SK-N-SH (cell line): Measurements from ENCODE around the gene FAM162A.

Experiments used
- CHD2 ChIP-seq: fragments of 150-350 bp; IDR thresholded peaks from 2 replicates; pipeline ENCODE4 v1.6.1; 2018; ENCODE audit warnings: low read length; ENCODE audit not compliant: partially characterized antibody
- CTCF ChIP-seq: fragments of 200-600 bp; sonication (generic); IDR thresholded peaks from 2 replicates; pipeline ENCODE4 v1.6.1; 2017; ENCODE audit warnings: antibody characterized with exemption, mild to moderate bottlenecking, moderate library complexity
- EP300 ChIP-seq, 2 experiments: IDR thresholded peaks; 2 replicates each; pipeline versions ENCODE4 v1.4.0 to v1.6.1; 2012; ENCODE audit warnings: borderline replicate concordance in 1 of 2, low read depth in 1 of 2, low read length in 1 of 2
- GABPA ChIP-seq: IDR thresholded peaks from 2 replicates; pipeline ENCODE4 v1.4.0; 2012; ENCODE audit warnings: low read depth, mild to moderate bottlenecking
- NFIC ChIP-seq: IDR thresholded peaks from 2 replicates; pipeline ENCODE4 v1.4.0; 2012; ENCODE audit warnings: borderline replicate concordance
- RCOR1 ChIP-seq: fragments of 150-350 bp; IDR thresholded peaks from 2 replicates; pipeline ENCODE4 v1.6.1; 2017; ENCODE audit warnings: antibody characterized with exemption, low read length
- RXRA ChIP-seq: IDR thresholded peaks from 2 replicates; pipeline ENCODE4 v1.4.0; 2012; ENCODE audit warnings: low read depth, mild to moderate bottlenecking, borderline replicate concordance
- SIN3A ChIP-seq: IDR thresholded peaks from 2 replicates; pipeline ENCODE4 v1.6.1; 2012; ENCODE audit warnings: low read depth, mild to moderate bottlenecking, low read length, moderate library complexity, borderline replicate concordance
- TAF1 ChIP-seq: IDR thresholded peaks from 2 replicates; pipeline ENCODE4 v1.6.1; 2012; ENCODE audit warnings: low read depth, mild to moderate bottlenecking, low read length, moderate library complexity, borderline replicate concordance
- YY1 ChIP-seq: IDR thresholded peaks from 2 replicates; pipeline ENCODE4 v1.4.0; 2012; ENCODE audit warnings: low read depth, mild to moderate bottlenecking

- TF ChIP-seq RCOR1 = no peak
- no peak for TF ChIP-seq EP300 (IDR thresholded peaks at IDR 0.05; ENCODE audit: borderline replicate concordance in 1 of 2, low read depth in 1 of 2, low read length in 1 of 2)
- TF ChIP-seq CHD2 = no peak
- no peak for TF ChIP-seq CTCF
- TF ChIP-seq GABPA = no peak
- no peak for TF ChIP-seq SIN3A
- no peak for TF ChIP-seq TAF1
- no peak for TF ChIP-seq YY1
- TF ChIP-seq RXRA = no peak
- no peak for TF ChIP-seq NFIC
These were observed 25.3 kb upstream of the FAM162A start for GRCh38 chr3:122358703-122359032.
